Heart right ventricle (tissue), 16 donors: ENCODE data around the gene CYB5D1. TPM values are rescaled to one million over a fixed set of nuclear protein-coding genes. Genes with fewer than 3 reads are reported as not detected.

ENCODE experiments used
- ATAC-seq, 8 donors: fragments of 200-7000 bp; cut with Tn5 transposase; one replicate each; pipeline ENCODE4 v1.9.1; 2020; ENCODE audit warnings: mild to moderate bottlenecking in 8 of 8, moderate library complexity in 8 of 8, moderate number of reproducible peaks in 1 of 8
- DNase-seq, 2 donors: peaks; one replicate each; pipeline ENCODE4 v3.0.0-alpha.2; 2020
- H3K27ac ChIP-seq, 10 donors: fragments of 200-600 bp; sonication (generic) in 2 of 10; one replicate each; pipeline versions ENCODE4 v1.5.0 to v1.8.0; 2020 to 2022; ENCODE audit warnings: mild to moderate bottlenecking in 3 of 10
- H3K27me3 ChIP-seq, 7 donors: fragments of 200-600 bp; one replicate each; pipeline ENCODE4 v1.8.0; 2021 to 2022; ENCODE audit warnings: mild to moderate bottlenecking in 2 of 7
- H3K36me3 ChIP-seq, 9 donors: fragments of 200-600 bp; sonication (generic) in 1 of 9; one replicate each; pipeline versions ENCODE4 v1.5.0 to v1.8.0; 2020 to 2022; ENCODE audit warnings: mild to moderate bottlenecking in 2 of 9
- H3K4me1 ChIP-seq, 9 donors: fragments of 200-600 bp; sonication (generic) in 1 of 9; one replicate each; pipeline versions ENCODE4 v1.5.0 to v1.8.0; 2020 to 2022; ENCODE audit warnings: mild to moderate bottlenecking in 4 of 9
- H3K4me3 ChIP-seq, 10 donors: fragments of 200-600 bp; sonication (generic) in 2 of 10; one replicate each; pipeline versions ENCODE4 v1.5.0 to v1.8.0; 2020 to 2022; ENCODE audit warnings: mild to moderate bottlenecking in 7 of 10, moderate library complexity in 2 of 10
- H3K9me3 ChIP-seq, 11 donors: fragments of 200-600 bp in 10 of 11; sonication (generic) in 2 of 11; one replicate each; pipeline versions ENCODE4 v1.5.0 to v1.8.0; 2013 to 2022; ENCODE audit warnings: mild to moderate bottlenecking in 2 of 11, control low read depth in 1 of 11, moderate library complexity in 1 of 11
- WGBS, 2 donors: extraction: QIAGEN DNeasy Blood & Tissue Kit; methylation state at CpG; one replicate each; pipeline ENCODE4 v1.1.7; 2013; ENCODE audit warnings: inconsistent platforms in 1 of 2; 5-methylcytosine and 5-hydroxymethylcytosine counted together
- intact Hi-C, 10 donors: fragments of 100-400 bp; cut with DNase I; formaldehyde crosslinking; loops; one replicate each; pipeline versions ENCODE4 v1.11.1 to v1.14.2; 2022
- polyA plus RNA-seq, 2 donors: library from polyadenylated mRNA; stranded (reverse); fragments of 200-250 nt; gene quantifications; one replicate each; pipeline ENCODE4 v1.2.3, GENCODE V29; 2013
- total RNA-seq, 10 donors: library from RNA; stranded (reverse); fragmentation: NEBNext Ultra II Directional in 3 of 10; extraction: Animal tissue kit (Norgen Biotek cat#: 25700) in 3 of 10; gene quantifications; one replicate each; pipeline versions ENCODE4 v1.2.1 to v1.2.4, GENCODE V29; 2021 to 2023
- TF ChIP-seq, protein P1 (sequence below), 9 donors: fragments of 200-600 bp; sonication (generic) in 2 of 9; IDR thresholded peaks; one replicate each; pipeline versions ENCODE4 v1.5.0 to v1.8.0; 2021 to 2022; ENCODE audit warnings: antibody characterized with exemption in 9 of 9, mild to moderate bottlenecking in 5 of 9, moderate library complexity in 1 of 9
- donor health status: Arrhythmogenic right ventricular cardiomyopathy.
- donor health status: ischemic (EF 13 %, LVEDD 7.1; RV severe dilation, severe dysfunction).
- donor health status: healthy with polysubstance abuse.
- donor health status: DM: no; HTN: yes; CAD: no.
- donor health status: DM: no; HTN: no; CAD: no.
- donor health status: ischemic (EF 25% LVEDD 6.9; RV normal size, moderate dysfunction).
- donor health status: ischemic (EF 25% LVEDD 5.7; RV mildly dilated, moderate dysfunction).
- donor health status: healthy.
- donor health status: DM: yes; HTN: yes; CAD: no.
- donor health status: Ischemic cardiomyopathy.
- donor health status: ischemic (EF 35%, LVEDD 5.7; RV mildly dilated, moderate dysfunction).
- donor health status: nonischemic (EF 11% LVEDD 7.7; RV severe dilation, severe dysfunction).
- donor health status: DM: yes; HTN: yes; CAD: no.
- donor health status: PGD.
- donor health status: ischemic (EF 29% LVEDD 5.4; RV normal size, mild dysfunction).
- donor health status: nonischemic (EF 23%, LVEDD 6.1; RV moderate dilation, normal function).

The CYB5D1 gene
- total and polyA plus RNA-seq, 12 donors: 10.0 to 20.1 (median 15.7) TPM

DNA sequence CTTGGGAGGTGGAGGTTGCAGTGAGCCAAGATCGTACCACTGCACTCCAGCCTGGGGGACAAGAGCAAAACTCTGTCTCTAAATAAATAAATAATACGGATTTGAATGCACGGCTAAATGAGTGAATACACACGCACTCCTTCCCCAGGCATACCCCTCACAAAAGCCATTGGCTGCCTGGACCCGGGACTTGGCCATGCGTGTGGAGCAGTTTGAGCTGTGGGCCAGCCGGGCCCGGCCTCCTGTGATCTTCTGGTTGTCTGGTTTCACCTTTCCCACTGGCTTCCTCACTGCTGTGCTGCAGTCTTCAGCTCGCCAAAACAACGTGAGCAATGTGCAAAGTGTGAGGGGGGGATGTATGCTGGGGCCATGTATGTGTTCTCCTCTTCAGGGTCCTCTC, 25.4 kb upstream of the CYB5D1 start:
- 90 to 91% methylated on average over 10 of the region's 10 CpGs for WGBS, 2 donors
- H3K27ac ChIP-seq: no peak overlapping the region
- no peak for ATAC-seq
- TF ChIP-seq, protein P1, sequence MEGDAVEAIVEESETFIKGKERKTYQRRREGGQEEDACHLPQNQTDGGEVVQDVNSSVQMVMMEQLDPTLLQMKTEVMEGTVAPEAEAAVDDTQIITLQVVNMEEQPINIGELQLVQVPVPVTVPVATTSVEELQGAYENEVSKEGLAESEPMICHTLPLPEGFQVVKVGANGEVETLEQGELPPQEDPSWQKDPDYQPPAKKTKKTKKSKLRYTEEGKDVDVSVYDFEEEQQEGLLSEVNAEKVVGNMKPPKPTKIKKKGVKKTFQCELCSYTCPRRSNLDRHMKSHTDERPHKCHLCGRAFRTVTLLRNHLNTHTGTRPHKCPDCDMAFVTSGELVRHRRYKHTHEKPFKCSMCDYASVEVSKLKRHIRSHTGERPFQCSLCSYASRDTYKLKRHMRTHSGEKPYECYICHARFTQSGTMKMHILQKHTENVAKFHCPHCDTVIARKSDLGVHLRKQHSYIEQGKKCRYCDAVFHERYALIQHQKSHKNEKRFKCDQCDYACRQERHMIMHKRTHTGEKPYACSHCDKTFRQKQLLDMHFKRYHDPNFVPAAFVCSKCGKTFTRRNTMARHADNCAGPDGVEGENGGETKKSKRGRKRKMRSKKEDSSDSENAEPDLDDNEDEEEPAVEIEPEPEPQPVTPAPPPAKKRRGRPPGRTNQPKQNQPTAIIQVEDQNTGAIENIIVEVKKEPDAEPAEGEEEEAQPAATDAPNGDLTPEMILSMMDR (IDR thresholded peaks at IDR 0.05): no peak
- peaks cover 0 to 5% (median 0%) of the 10 kb centered on the region in 7 donors for H3K27me3 ChIP-seq
- H3K4me3 ChIP-seq: no peak overlapping the region
- no peaks in the 10 kb centered on the region for H3K36me3 ChIP-seq
- H3K4me1 ChIP-seq: peaks cover 4 to 29% (median 19%) of the 10 kb centered on the region in 9 donors
- H3K9me3 ChIP-seq: no peaks in the 10 kb centered on the region
- intact Hi-C loops: loop anchor here in 3 of 10 donors (2.0 to 10.0 kb wide), 4 partner anchors 55 to 322 kb away; partner anchors contain the start of genes CHD3 (in 1 of the 3) and PER1 (in 1 of the 3)
- no peak for DNase-seq

GRCh38 chr17:7833011-7833794, 24.6 kb upstream of the CYB5D1 start:
- no peaks in the 10 kb centered on the region for H3K36me3 ChIP-seq
- peak overlapping the region in 9 of 10 donors; percentile 59 to 95 (median 80) for H3K4me3 ChIP-seq
- WGBS, 2 donors: 45 to 50% methylated on average over 19 of the region's 19 CpGs
- peak overlapping the region in 9 of 10 donors; percentile 97 to 100 (median 99) for H3K27ac ChIP-seq
- DNase-seq (no peak), ATAC-seq (no peak)
- TF ChIP-seq, protein P1 (IDR thresholded peaks at IDR 0.05): no peak
- H3K9me3 ChIP-seq: no peaks in the 10 kb centered on the region
- intact Hi-C loops: loop anchor here in 3 of 10 donors (2.0 to 10.0 kb wide), 4 partner anchors 54 to 322 kb away; partner anchors contain the start of genes CHD3 (in 1 of the 3) and PER1 (in 1 of the 3)
- H3K4me1 ChIP-seq: peaks cover 4 to 34% (median 24%) of the 10 kb centered on the region in 9 donors
- peaks cover 0 to 3% (median 0%) of the 10 kb centered on the region in 7 donors for H3K27me3 ChIP-seq

GRCh38 chr17:7833795-7834541, 23.8 kb upstream of the CYB5D1 start, which contains the start of gene KDM6B:
TSS of gene KDM6B (plus strand) at chr17:7834217. CDS start at chr17:7845555, 11,338 bp downstream.
- no peaks in the 10 kb centered on the region for H3K36me3 ChIP-seq
- H3K27me3 ChIP-seq: peaks cover 0 to 3% (median 0%) of the 10 kb centered on the region in 7 donors
- ATAC-seq (peak; percentile 63 to 78 (median 71)), DNase-seq (peak; percentile 94 to 96)
- intact Hi-C loops: loop anchor here in 7 of 10 donors (1.0 to 10.0 kb wide), 8 partner anchors 9 to 321 kb away; partner anchors contain the start of genes NAA38 (in 3 of the 7), CHD3 (in 1 of the 7) and PER1 (in 1 of the 7)
- peak within 1 kb of the TSS; percentile 59 to 95 (median 80) for H3K4me3 ChIP-seq
- peak within 1 kb of the TSS; percentile 94 to 100 (median 98) for H3K27ac ChIP-seq
- 0% methylated on average over 46 to 49 of the region's 49 CpGs for WGBS, 2 donors
- no peaks in the 10 kb centered on the region for H3K9me3 ChIP-seq
- peaks cover 7 to 37% (median 30%) of the 10 kb centered on the region in 9 donors for H3K4me1 ChIP-seq
- TF ChIP-seq, protein P1 (IDR thresholded peaks at IDR 0.05): peak in 3 of 9 donors; percentile 11 to 35 (median 27)
